Measurements from ENCODE around the gene KRTAP10-3.

Gene KRTAP10-3

GRCh38 chr21:44533121-44533890 lies 25.3 kb downstream of the KRTAP10-3 start:
- no peak for TF ChIP-seq GATA2 (IDR thresholded peaks at IDR 0.05; ENCODE audit: low read depth, low read length)
- TF ChIP-seq GATA3 (IDR thresholded peaks at IDR 0.05; ENCODE audit: low read depth, low read length), result no peak

- no peak for TF ChIP-seq GATA2 (IDR thresholded peaks at IDR 0.05; ENCODE audit: low read depth, low read length)
- no peak for TF ChIP-seq GATA3 (IDR thresholded peaks at IDR 0.05; ENCODE audit: low read depth, low read length)
These were observed 25.9 kb downstream of the KRTAP10-3 start for GRCh38 chr21:44532712-44533111.

- TF ChIP-seq GATA2 (IDR thresholded peaks at IDR 0.05; ENCODE audit: low read depth, low read length) (no peak), GATA3 (IDR thresholded peaks at IDR 0.05; ENCODE audit: low read depth, low read length) (no peak)
These were observed 26.7 kb downstream of the KRTAP10-3 start for GRCh38 chr21:44531606-44532564.

GRCh38 chr21:44530903-44531605 lies 27.5 kb downstream of the KRTAP10-3 start:
- no peak for TF ChIP-seq GATA2 (IDR thresholded peaks at IDR 0.05; ENCODE audit: low read depth, low read length)
- TF ChIP-seq GATA3 (IDR thresholded peaks at IDR 0.05; ENCODE audit: low read depth, low read length), result no peak

- no peak for TF ChIP-seq GATA2 (IDR thresholded peaks at IDR 0.05; ENCODE audit: low read depth, low read length)
- no peak for TF ChIP-seq GATA3 (IDR thresholded peaks at IDR 0.05; ENCODE audit: low read depth, low read length)
These were observed 28.2 kb downstream of the KRTAP10-3 start for GRCh38 chr21:44530221-44530902.

GRCh38 chr21:44529503-44530125 lies 29.0 kb downstream of the KRTAP10-3 start:
- TF ChIP-seq GATA3 (IDR thresholded peaks at IDR 0.05; ENCODE audit: low read depth, low read length) (no peak), GATA2 (IDR thresholded peaks at IDR 0.05; ENCODE audit: low read depth, low read length) (no peak)

- no peak for TF ChIP-seq GATA2 (IDR thresholded peaks at IDR 0.05; ENCODE audit: low read depth, low read length)
- TF ChIP-seq GATA3 (IDR thresholded peaks at IDR 0.05; ENCODE audit: low read depth, low read length), result no peak
These were observed 29.6 kb downstream of the KRTAP10-3 start for GRCh38 chr21:44529011-44529421.

- no peak for TF ChIP-seq GATA3 (IDR thresholded peaks at IDR 0.05; ENCODE audit: low read depth, low read length)
- no peak for TF ChIP-seq GATA2 (IDR thresholded peaks at IDR 0.05; ENCODE audit: low read depth, low read length)
These were observed 30.0 kb downstream of the KRTAP10-3 start for GRCh38 chr21:44528634-44528995.

- no peak for TF ChIP-seq GATA2 (IDR thresholded peaks at IDR 0.05; ENCODE audit: low read depth, low read length)
These were observed 30.5 kb downstream of the KRTAP10-3 start for GRCh38 chr21:44527983-44528633.

- TF ChIP-seq GATA3 (IDR thresholded peaks at IDR 0.05; ENCODE audit: low read depth, low read length), result no peak
- TF ChIP-seq GATA2 (IDR thresholded peaks at IDR 0.05; ENCODE audit: low read depth, low read length), result no peak
These were observed 31.2 kb downstream of the KRTAP10-3 start for GRCh38 chr21:44527156-44527982.

GRCh38 chr21:44526096-44526997 lies 32.2 kb downstream of the KRTAP10-3 start:
- TF ChIP-seq GATA3 (IDR thresholded peaks at IDR 0.05; ENCODE audit: low read depth, low read length) (no peak), GATA2 (IDR thresholded peaks at IDR 0.05; ENCODE audit: low read depth, low read length) (no peak)
